DOHH2 (cell line): ENCODE measurements around the gene DLK1.

ENCODE experiments used
- CTCF ChIP-seq: fragments of 200-600 bp; sonication (generic); IDR thresholded peaks from one replicate; pipeline ENCODE4 v1.5.1; 2014; ENCODE audit warnings: antibody characterized with exemption, mild to moderate bottlenecking, low read depth, low read length; ENCODE audit not compliant: poor library complexity, severe bottlenecking
- EZH2phosphoT487 ChIP-seq: fragments of 200-600 bp; sonication (generic); IDR thresholded peaks from 2 replicates; pipeline ENCODE4 v1.6.1; 2017; ENCODE audit warnings: borderline replicate concordance, mild to moderate bottlenecking, antibody characterized with exemption, low read length, moderate library complexity, mixed read lengths

GRCh38 chr14:100767003-100767787 lies 40.5 kb downstream of the DLK1 start:
- TF ChIP-seq CTCF: no peak
- TF ChIP-seq EZH2phosphoT487: no peak
